ENCODE measurements around the gene OR2T3.
"Not testable (repeated sequence)": the region's sequence is repeated elsewhere in the genome, so short reads cannot be mapped to it uniquely, and the experiment has no call there.

OR2T3 gene, protein sequence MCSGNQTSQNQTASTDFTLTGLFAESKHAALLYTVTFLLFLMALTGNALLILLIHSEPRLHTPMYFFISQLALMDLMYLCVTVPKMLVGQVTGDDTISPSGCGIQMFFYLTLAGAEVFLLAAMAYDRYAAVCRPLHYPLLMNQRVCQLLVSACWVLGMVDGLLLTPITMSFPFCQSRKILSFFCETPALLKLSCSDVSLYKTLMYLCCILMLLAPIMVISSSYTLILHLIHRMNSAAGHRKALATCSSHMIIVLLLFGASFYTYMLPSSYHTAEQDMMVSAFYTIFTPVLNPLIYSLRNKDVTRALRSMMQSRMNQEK

DNA sequence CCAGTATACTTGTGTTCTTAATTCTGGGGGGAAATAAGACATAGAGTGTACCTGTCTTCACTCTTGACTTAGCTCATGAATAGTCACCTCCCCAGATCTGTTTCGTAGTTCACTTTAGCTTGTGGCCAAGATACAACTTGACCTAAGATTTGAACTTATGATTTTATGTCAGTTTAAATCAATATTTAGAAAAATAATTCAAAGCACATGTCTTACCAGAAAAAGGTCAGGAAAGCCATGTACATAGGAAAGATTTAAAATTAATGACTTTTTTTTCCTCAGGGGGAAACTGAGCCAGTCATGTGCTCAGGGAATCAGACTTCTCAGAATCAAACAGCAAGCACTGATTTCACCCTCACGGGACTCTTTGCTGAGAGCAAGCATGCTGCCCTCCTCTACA lies at the start of gene OR2T3:
Gene OR2T3, plus strand, starts transcription at position 301 of the 400 bp plus-strand sequence. Its CDS starts 0 bp downstream, at position 301.
- DNase-seq: not testable (repeated sequence)

DNA sequence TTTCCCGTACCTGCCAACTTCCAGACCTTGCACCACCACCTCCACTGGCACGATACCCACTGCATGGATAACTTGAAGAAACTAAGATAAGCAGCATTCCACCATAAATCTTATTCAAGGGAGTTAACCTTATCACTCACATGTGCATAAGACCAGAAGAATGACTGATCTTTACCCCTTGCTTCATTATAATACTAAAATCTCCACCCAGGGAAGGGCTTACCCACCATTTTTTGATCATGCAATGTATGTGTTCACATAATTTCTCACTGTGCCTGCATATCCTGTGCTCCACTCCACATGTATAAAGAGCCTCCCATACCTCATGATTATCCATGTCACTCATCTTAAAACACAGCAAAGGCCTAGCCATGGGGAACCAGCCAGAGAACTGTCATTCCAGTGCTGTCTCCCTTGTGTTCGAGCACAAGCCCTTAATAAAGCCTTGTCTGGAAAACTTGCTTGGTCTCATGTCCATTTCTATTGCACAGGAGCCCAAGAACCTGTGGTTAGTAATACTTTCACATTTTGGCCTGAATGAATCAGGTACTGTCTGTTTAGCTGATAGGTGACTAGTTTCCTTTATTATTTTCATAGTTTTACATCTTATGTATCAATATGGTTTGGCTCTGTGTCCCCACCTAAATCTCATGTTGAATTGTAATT lies 45.5 kb upstream of the OR2T3 start:
- not testable (repeated sequence) for DNase-seq

DNA sequence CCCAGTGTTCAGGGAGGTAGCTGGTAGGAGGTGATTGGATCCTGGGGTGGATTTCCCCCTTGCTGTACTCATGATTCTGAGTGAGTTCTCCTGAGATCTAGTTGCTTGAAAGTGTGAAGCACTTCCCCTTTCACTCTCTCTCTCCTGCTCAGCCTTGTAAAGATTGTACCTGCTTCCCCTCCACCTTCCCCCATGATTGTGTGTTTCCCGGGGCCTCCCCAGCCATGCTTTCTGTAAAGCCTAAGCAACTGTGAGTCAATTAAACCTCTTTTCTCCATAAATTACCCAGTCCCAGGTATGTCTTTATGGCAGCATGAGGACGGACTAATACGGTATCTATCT lies 45.0 kb upstream of the OR2T3 start:
- not testable (repeated sequence) for DNase-seq

DNA sequence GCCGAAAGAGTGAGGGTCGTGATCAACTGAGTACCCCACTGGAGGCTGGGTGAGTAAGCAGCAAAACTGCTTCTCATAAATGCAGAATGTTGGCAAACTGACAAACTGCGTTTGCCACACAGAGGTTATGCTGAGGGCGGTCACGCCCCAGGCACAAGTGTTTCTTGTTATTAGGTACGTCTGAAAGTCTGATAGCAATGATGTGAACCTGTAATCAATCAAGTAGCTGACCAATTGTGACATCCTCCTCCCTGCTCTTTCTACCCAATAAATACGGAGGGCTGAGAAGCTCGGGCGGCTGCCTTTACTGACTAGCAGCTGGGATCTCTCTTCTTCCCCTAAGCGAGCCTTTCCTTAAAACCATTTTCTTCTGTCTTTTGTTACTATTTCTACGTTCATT lies 41.5 kb upstream of the OR2T3 start:
- DNase-seq: not testable (repeated sequence)

DNA sequence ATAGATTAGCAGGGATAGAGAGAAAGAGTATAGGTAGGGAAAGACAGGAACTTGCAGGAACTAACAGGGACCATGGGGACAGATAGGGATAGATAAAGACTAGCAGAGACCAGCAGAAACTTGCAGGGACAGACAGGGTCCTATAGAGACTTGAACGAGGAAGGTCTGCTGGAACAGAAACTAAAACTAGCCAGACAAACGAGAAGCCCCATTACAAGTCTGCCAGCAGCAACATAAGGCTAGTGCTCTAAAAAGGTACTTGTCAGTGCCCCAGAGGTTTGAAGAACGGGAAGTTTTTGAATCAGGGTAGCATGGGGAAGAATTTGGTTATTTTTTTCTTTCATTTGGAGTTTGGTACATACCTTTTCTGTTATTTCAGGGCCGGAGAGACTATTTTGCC lies 41.0 kb upstream of the OR2T3 start:
- DNase-seq: not testable (repeated sequence)

DNA sequence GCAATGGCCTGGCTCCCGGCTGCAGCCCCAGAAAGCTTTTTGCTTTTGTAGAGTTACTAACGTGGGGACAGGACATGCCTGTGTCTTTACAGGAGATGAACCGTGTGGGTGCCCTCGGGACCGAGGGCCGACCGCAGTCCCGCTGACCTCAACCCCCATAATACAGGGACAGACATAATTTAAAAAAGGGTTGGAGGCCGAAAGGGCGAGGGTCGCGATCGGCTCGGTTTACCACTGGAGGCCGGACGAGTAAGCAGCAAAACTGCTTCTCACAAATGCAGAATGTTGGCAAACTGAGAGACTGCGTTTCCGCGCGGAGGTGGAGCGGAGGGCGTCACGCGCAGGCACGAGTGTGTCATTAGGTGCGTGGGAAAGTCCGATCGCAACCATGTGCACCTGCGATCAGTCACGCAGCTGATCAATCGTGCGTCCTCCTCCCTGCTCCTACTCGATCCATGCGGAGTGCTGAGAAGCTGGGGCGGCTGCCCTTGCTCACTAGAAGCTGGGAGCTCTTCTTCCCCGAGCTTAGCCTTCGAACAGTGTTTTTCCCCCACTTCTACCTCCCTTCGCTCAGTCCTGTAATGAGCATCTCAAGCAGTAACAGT lies 39.2 kb upstream of the OR2T3 start:
- DNase-seq: not testable (repeated sequence)

DNA sequence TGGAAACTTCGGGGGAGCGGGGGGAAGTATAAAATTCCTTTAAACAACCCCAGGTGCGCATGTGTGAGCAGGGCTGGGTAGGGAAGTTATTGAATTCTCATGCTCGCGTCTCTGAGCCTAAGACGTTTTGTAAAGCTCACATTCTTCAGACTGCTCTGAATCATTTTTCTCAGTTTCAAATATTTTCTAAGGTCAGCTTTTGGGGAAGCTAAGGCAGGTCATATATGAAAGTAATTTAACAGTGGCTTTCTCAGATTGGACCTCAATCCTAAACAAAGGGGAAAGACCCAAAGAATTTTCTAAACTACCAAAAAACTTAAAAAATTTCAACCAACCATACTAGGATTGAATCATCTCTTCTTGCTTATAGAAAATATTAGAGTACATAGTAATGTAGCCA lies 38.2 kb upstream of the OR2T3 start:
- not testable (repeated sequence) for DNase-seq

DNA sequence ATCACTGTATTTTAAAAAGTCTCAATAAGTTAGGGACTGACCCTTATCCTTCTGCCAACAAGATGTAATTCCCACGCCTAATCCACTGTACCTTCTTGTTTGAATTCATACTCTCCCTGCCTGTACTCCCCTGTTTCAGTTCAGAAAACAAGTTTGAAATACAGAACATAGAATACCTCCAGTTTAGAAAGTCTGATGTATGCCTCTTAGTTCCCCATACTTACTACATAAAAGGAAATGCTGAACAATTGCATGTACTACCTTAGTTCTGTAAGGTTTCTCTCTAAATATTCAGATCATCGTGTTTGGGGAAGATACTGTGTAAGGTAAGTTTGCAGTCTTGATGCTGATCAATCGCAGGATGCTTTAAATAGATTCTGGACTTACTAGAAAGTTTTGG lies 36.8 kb upstream of the OR2T3 start:
- not testable (repeated sequence) for DNase-seq

DNA sequence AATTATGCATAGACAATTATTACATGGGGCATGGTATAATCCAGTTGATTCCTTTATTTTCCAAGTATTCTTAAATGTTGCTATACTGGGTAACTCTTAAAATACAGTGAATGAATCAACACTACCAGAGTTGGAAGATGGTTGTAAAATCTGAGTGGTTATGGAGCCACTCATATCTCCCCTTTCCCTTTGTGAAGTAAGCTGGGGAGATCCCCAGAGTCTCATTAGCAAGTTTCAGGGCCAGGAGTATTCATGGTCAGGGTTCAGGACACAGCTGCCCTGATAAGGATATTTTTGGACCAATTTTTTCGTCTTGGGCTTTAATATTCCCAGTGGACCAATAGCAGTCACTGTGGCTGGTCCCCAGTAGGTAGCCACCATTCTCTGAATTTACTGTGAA lies 34.5 kb upstream of the OR2T3 start:
- DNase-seq: not testable (repeated sequence)

DNA sequence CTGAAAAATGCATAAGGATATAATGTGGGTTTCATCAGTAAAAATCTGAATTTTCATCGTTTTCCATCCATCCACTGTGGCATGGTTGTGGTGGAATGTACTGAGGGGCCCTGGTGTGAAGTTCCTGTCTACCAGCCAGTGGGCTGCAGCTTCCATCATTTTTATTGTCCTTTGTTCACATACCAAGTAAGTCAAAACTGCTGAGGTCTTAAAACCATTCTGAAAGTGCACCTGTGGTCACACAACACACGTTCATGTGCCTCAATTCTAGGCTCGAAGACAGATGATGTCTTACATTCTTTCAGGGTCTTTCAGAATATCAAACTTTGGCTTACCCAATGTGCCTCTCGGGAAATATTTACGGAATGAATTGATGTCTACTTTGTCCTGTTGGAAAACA lies 33.9 kb upstream of the OR2T3 start:
- not testable (repeated sequence) for DNase-seq

DNA sequence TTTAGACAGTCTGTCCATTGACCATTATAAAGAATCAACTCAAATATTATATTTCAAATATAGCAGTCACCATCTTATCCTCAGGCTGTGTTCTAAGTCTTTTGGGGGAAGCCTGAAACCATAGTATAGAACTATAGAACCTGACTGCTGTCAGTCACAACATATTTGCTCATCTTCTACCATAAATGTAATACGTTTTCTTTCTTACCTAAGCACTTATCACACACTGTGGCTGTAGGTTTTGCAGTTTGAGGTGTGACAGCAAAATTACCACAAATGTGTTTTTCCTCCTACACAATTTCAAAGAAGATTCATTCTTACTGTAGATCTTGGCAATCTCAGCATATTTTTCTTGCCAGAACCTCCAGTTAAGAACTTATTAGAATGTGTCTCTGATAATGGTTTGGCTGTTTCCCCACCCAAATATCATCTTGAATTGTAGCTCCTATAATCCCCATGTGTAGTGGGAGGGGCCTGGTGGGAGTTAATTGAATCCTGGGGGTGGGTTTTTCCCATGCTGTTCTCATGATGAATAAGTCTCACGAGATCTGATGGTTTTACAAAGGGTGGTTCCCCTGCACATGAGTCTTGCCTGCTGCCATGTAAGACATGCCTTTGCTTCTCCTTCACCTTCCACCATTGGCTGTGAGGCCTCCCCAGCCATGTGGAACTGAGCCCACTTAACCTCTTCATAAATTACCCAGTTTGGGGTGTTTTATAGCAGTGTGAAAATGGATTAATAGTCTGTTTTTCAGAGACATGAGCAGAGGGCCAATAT lies 30.5 kb upstream of the OR2T3 start:
- DNase-seq: not testable (repeated sequence)

DNA sequence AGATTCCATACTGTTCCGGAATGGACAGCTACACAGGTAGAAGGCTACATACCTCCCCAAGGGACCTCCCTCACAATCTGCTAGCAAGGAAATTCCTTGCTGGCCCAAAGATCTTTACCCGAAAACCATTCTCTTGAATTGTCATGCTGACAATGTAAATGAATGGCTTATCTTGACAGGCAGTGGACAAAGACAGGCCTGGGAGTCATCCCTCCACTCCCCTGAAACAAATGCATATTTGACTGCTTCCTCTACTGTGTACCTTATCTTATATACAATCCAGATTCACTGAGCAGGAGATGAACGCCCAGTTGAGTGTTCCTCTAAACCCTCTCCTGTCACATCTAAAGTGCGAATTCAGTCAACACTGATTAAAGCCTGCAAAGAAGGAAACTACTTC lies 28.5 kb upstream of the OR2T3 start:
- DNase-seq: not testable (repeated sequence)

DNA sequence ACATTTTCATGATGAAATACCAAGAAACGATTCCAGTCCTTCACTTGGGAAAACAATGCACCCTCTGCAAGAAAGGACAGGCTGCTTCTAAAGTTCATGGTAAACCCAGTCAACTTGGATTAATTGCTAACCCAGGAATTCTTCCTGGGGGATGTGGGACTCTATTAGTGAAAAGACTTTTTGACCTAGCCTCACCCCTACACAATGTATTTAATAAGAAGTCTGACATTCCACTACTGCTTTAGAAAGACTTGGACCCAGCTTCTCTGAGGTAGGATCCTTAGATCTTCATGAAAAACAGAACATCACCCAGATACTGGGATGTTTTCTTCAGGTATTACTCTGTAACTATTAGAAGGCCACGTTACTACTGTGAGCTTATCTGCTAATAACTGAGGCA lies 27.8 kb upstream of the OR2T3 start, which contains the start of gene OR2T2:
Gene OR2T2, plus strand, starts transcription at position 239 of the 400 bp plus-strand sequence. CDS start 7,161 bp downstream, outside the sequence.
- not testable (repeated sequence) for DNase-seq

DNA sequence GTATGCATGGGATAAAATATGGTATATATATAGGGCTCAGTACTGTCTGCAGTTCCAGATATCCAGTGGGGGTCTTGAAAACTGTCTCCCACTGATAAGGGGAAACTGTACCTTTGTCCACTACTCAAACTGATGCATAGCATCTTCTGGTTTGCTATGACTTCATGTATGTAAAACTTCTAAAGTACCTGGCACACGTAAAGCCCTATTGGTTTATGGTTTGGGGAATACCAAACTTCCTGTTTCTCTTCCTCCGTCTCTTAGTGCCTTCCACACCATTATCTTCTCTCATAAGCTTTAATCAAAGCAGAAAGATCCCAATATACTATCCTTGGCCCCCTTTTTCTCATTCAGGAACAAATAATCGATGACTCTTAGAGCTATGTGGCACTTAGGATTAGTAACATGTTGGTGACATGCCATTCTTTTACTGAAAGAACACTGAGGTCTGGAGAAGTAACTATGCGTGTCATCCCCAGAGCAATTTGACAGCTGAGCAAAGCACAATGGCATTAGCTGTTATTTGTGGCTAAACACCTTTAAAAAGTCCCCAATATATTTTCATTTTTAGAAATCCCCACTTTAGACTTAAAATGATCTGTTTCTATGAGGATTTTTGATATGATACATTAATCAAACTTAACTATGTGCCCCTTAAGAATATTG lies 24.6 kb upstream of the OR2T3 start:
- DNase-seq: not testable (repeated sequence)

DNA sequence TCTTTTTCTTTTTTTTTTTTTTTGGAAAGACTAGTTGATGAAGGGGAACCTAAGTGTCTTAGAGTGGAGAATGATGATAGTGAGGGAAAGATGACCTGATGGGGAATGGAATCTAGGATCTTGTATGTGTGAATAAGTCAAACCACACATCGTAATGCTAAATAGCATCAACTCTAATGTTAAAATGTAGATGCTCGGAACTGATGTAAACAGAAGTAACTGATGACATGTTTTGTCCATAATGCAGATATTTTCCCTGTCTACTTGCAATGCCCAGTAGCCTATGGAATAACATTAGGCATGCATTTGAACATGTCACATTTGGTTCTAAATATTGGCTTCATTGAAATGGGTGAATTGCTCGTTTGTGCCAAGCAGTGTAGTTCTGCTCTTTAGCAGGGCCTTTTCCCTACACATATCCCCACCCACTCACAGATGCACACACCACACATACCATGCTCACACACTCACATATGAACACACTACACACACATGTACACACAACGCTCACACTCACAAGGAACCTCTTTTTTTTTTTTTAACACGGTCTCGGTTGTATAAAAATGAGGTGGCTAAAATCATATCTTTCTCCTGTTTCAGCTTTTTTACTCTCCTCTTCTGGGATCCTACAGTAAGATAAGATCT lies 23.2 kb upstream of the OR2T3 start:
- DNase-seq: not testable (repeated sequence)

DNA sequence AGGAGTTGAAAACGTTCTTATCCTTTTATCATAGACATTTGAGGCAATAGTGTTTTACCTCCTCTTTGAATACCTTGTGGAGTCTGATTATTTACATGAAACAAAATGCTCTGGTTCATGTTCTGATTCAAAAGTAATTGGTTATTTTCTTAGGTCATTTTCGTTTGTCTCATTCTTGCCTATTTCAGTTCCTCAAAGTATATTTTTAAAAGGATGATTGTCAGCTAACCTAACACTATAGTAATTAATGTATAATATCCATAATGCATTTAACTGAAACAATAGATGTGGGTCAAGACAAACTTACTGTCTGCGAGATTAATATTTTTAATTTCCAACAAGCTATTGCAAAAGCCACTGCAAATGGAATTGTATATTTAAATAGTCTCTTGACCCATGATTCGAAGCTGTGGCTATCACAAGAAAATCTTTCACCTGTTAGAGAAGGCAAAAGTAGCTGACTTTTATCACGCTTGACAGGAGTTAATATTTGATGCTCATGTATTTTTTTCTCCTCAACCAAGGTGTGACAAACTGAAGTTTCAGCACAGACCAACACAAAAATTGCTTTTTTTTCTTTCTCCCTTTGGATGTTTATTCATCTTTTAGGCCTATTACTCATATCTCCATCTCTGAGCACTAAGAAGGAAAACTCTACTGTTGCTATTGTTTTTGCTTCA lies 22.5 kb upstream of the OR2T3 start:
- not testable (repeated sequence) for DNase-seq

DNA sequence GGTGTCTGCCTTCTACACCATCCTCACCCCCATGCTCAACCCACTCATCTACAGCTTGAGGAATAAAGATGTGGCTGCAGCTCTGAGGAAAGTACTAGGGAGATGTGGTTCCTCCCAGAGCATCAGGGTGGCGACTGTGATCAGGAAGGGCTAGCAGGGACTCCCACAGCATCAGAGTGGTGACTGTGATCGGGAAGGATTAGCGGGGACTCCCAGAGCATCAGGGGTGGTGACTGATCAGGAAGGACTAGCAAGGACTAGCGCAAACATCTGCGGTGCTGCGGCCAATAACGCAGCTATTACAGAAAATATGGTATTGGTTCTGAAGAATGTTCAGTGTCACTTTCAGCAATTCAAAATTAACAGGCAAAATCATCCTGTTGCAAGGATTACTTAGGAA lies 19.5 kb upstream of the OR2T3 start:
- DNase-seq: not testable (repeated sequence)

DNA sequence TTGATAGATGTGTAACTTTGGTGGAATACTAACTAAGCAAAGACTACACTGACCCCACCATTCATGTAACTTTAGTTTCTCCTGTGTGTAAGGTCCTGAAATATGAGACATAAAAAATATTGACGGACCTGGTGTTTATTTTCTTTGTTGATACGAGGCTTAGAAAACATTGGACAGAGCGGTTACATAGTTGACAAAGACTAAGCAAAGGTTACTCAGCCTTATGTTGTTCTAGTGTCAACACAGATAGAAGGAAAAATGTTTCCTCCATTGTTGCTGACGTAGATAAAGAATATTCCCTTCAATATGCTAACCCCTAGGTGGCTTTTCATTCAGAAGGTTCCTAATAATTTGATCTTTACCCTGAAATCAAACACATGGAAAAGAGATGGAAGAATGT lies 18.1 kb upstream of the OR2T3 start:
- DNase-seq: not testable (repeated sequence)

DNA sequence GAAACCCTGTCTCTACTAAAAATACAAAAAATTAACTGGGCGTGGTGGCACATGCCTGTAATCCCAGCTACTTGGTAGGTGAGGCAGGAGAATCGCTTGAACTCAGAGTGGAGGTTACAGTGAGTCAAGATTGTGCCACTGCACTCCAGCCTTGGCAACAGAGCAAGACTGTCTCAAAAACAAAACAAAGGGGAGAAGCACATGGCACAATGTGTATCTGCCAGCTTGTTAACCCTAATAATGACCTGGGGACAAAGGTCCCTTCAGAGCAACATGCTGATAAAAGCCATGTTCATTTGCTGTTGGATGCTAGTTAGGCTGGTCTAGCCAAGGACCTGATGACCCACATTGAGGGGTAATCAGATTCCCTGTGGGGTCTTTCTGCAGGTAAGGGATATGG lies 16.5 kb upstream of the OR2T3 start:
- not testable (repeated sequence) for DNase-seq

DNA sequence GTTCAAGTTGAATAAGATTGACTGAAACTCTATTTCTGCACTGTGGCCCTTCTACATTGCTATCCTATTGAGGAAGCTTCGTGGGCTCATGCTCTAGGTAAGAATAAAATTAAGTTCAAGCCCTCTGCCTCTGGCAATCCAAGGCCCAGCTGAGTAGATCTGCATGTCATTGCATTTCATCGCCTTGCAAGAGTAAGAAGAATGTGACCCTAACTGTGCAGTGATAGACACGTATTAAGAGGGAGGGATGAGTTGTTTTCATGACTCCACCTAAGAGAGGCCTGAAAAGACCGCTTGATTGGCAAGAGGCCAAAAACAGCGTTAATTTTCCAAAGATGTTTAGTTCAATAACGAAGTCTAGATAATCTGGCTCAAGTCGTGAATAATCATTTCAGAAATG lies 14.0 kb upstream of the OR2T3 start:
- DNase-seq: not testable (repeated sequence)

DNA sequence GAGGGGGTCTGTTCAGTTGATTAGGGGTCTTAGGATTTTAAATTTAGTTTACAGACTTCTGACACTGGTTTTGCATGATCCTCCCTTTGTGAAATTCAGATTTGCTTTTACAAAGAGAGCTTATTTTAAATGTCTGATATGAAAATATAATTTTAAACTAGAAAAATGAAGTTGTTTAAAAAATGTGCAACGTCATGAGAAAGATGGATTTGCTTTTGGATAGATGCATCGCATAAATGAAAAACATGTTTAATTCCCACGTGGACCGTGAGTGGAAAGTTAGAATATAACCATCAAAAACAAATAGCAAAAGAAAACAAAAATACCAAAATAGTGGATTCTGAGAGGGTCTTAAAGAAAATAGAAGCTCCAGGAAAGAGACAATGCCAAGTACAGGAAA lies 2.0 kb upstream of the OR2T3 start:
- DNase-seq: no peak

Measured in activated CD4-positive, alpha-beta T cell treated with anti-CD3 and anti-CD28 coated beads for 1 hour (primary cell).